ENCODE results near the gene HBB.

HBB gene

DNA sequence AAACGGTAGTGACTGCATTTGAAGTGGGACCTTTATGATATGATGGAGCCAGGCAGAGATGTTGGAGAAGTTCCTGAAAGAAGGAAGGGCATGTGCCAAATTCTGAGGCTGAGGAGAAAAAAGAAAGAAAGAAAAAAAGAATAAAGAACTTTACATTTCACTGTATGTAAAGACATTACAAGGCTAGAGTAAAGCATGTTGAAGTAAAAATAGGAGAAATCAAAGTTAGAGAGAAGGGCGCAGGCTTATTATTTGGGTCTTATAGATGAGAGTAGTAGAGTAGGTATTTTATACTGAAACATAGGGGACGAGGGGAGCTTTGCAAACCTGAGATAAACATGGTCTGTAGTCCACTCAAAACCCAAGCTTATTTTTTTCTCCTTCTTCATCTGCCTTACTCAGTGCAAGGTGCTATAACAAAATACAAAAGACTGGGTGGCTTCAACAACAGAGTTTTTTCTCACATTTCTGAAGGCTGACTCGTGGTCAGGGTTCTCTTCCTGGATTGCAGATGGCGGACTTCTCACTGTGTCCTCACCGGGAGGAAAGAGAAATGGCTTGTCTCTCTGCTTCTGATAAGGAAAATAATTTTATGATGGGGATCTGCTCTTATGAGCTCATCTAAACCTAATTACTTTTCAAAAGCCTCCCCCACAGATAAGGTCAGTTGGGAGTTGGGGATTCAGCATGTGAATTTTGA is 20.1 kb upstream of the HBB start:
- DNase-seq: no peak

DNA sequence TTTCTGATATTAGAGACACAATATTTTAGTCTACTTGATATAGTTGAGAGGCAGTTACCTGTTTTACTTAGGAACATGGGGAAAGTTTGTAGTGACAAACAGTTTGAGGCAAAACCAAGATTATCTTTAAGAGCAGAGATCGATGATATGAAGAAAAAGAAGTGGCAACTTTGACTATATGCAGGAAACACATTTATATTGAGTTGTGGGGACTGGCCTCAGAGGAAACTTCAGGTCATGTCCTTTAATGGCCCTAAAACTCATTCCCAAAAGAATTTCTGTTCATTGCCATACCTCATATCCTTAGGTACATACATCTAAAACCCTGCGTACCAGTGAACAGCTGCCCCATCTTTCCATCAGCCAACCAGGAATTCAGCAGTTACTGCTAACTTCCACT is 18.3 kb upstream of the HBB start:
- DNase-seq: no peak

DNA sequence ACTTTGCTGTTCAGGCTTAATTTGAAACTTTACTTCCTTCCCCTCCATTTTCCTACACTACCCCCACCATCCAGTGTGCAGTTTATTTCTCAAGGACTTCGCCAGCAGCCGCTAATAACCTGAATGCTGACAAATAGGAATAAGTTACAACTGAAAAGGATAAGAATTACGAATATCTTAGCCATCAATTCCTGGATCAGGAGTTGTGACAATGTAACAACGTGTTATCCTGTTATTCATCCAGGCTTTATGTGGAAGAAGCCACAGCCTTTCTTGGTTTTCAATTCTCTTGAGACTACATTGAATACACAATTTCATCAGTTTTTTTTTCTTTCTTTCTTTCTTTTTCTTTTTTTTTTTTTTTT is 16.9 kb upstream of the HBB start:
- DNase-seq: no peak

DNA sequence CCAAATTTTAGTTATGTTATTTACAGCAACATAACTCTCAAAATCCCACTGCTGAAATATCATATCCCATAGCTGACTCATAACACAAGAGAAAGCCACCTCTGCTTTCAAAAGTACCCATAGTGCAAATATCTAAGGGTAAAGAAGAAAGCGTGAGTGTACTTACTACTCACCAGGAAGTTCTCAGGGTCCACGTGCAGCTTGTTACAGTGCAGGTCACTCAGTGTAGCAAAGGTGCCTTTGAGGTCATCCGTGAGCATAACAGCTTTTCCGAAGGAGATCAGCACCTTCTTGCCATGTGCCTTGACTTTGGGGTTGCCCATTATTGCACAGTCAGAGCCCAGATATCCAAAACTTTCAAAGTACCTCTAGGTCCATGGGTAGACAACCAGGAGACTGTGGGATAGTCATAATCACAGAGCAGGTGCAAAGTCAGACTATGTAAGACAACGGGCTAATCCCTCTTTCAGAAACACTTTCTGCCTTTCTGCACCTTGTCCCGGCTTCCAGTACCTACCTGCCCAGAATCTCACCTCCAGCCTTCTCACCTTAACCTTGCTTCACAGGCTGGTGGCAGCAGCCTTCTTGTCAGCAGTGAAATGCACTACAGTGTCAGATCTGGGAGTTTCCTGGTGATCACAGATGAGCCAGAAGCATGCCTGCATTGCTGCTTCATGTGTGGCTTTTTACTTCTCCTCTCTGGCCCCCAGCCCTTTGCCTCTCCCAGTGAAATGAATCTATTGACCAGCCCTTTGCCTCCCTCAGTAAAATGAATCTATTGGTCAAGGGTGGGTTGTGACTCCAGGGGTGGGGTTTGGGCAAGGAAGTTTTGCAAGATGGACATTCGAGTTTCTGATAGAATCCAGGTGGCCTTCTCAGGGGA is 16.3 kb upstream of the HBB start:
- DNase-seq: no peak

DNA sequence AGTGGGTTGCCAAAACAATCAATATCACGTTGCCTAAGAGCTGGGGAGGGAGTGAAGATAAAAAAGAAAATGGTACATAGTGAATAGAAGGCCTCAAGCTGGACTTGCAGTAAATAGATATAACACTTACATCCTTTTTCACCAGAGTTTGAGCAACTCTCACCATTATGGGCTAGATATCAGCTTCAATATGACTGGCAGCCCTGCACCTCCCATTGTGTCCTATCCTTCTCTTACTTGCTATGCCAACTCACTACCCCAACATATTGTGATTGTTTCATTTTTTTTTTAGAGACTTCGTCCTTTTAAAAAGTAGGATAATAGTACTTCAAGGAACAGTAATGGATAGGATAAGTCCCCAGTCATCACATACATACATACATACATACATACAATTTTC is 15.3 kb upstream of the HBB start:
- DNase-seq: no peak

DNA sequence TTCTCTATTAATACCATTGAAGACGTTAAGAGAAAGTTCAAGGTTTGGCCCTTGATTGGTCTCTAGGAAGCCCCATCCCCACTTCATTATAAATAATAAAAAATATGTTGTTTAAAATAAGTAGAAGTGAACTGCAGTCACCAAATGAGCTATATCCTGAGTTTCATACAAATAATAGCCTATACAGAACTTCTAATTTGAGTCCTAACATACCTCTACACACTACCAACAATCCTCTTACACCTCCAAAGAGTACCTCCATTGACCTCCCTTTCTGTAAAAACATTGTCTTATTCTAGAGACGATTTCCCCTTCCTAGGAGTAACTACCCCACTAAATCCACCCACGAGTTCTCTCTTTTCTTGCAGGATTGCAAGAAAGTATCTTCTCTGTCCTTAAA is 14.6 kb upstream of the HBB start:
- no peak for DNase-seq

DNA sequence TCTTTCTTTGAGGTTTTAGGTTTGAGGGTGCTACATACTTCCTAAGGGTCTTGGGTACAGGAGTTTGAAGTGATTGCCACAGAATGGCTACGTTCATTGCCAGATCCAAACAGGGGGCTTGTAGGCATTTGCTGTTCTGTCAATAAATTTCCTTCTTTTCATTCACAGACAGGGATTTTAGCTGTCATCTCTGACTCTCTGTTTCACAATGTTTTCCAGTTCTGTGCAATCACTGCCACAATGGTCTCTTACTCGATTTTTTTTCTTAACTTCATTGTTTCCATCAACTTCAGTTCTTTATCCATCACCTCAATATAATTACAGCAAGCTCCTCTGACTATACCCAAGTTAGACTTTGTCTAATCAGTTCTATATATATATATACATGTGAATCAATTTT is 13.6 kb upstream of the HBB start:
- no peak for DNase-seq

DNA sequence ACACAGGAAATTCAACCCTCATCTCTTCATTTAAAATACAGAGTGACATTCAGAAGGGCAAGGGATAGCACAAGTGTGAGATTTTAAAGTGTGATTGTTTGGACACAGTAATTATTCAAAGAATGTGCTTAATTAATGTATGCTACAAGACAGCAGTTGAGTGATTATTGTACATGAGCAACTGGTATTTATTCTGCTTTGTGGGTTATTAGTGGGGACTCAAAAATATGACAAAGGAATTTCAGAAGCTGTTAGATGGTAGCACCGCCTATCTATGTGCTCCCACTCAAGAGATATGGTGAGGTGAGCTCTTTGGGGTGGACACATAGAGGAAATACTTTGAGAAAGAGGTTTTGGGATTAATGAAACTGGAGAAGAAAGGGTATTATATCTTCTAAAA is 13.2 kb upstream of the HBB start:
- no peak for DNase-seq

DNA sequence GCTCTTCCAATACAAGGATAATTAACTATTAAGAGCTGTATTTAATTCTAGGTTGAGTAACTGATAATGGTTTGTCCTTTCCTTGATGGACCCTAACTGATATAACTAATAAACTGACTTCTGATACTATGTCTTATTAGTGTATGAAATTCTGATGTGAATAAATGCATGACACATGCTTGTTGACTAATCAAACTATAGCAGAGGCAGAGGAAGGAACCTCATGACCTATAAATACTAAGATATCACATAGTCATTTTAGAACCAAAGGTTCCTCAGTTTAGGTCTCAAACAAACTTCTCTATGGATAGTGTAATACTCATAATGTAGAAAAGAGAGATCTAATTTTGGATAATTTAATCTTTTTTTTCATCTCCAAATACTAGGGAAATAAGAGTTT is 12.2 kb upstream of the HBB start:
- no peak for DNase-seq

DNA sequence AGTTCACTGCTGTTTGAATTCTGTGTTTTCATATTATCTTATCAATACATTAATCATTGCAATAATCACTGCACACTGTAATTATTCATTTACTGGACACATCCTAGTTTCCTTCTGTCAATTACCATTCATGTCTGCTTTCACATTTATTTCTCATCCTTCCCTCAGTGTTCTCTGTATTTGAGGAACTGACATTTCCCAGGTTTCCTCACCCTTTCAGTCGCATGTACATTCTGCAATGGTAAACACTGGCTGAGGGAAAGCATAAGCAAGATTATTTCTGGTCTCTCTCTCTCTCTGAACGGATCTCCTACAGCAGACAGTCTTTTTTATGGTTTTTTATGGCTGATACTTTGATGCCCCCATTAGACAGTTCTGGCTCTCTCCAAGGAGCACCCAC is 11.6 kb upstream of the HBB start:
- no peak for DNase-seq

DNA sequence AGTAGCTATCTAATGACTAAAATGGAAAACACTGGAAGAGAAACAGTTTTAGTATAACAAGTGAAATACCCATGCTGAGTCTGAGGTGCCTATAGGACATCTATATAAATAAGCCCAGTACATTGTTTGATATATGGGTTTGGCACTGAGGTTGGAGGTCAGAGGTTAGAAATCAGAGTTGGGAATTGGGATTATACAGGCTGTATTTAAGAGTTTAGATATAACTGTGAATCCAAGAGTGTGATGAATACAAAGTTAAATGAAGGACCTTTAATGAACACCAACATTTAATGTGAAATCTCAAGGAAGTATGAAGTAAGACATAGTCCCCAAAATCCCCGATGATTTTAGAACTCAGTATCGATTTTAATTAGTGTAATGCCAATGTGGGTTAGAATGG is 10.5 kb upstream of the HBB start:
- no peak for DNase-seq

DNA sequence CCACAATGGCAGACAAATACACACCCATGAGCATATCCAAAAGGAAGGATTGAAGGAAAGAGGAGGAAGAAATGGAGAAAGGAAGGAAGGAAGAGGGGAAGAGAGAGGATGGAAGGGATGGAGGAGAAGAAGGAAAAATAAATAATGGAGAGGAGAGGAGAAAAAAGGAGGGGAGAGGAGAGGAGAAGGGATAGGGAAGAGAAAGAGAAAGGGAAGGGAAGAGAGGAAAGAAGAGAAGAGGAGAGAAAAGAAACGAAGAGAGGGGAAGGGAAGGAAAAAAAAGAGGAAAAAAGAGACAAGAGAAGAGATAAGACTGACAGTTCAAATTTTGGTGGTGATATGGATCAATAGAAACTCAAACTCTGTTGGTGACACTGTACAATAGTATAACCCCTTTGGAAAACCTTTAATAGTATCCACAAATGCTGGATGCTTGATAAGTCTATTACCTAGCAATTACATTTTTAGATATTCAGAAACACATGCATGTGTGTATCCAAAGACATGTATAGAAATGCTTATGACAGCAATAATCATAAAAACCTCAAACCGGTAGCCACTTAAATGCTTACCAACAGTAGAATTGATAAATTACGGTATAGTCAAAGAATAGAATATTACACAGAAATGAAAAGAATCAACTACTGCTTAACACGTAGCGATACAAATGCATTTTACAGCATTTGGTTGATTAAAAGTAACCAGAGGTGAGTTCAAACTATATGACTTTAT is 8.7 kb upstream of the HBB start:
- DNase-seq: no peak

DNA sequence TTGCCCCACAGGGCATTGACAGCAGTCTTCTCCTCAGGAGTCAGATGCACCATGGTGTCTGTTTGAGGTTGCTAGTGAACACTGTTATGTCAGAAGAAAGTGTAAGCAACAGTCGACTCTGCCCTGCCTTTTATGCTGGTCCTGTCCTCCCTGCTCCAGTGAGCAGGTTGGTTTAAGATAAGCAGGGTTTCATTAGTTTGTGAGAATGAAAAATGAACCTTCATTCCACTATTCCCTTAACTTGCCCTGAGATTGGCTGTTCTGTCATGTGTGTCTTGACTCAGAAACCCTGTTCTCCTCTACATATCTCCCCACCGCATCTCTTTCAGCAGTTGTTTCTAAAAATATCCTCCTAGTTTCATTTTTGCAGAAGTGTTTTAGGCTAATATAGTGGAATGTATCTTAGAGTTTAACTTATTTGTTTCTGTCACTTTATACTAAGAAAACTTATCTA is 7.5 kb upstream of the HBB start, which contains the start of gene HBD:
Gene HBD, minus strand, starts transcription at position 103 of the 454 bp plus-strand sequence. Its CDS starts 50 bp downstream, at position 53.
- DNase-seq: no peak

DNA sequence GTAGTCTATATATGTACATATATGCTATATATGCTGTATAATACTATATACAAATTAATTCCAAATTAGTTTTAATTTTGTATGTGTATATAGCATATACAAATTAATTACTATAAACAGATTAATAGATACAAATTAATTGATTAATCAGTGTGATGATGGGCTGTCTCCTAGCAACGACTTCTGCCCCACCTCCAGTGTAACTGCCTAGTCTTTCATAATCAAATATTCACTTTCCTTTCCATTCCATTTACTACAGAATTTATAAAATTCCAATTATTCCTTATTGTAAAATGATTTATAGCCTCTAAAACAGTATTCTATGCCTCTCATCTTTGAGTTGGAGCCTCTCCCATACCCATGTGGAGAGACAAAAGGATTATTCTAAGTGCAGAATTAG is 6.4 kb upstream of the HBB start:
- no peak for DNase-seq

DNA sequence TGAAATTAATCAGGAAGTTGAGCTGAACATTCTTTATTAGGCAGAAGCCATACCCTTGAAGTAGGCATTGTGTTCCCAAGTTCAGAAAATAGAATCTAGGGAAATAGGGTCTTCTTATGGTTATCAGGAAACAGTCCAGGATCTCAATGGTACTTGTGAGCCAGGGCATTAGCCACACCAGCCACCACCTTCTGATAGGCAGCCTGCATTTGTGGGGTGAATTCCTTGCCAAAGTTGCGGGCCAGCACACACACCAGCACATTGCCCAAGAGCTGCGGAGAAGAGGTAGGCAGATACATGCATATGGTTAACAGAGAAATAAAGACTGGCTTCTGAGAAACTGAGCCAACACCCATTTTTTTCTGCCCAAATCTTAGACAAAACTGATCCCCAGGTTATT is 6.0 kb upstream of the HBB start:
- no peak for DNase-seq

DNA sequence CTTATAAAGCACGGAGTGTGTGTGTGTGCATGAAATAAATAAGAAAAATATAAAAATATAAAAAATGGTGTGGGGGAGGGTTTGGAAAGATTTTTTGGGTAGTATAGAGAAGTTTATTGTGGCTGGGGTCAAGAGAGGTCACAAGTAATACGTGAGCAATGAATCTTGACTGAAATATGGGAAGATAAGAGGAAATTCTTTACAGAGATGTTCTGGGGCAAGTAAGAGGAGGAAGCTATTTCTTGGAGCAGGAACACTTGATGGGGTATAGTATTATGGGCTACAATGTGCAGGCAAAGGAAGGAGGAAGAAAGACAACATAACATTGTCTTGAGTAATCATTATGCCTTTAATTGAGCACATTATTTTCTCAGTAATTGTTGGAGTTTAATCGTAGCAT is 5.3 kb upstream of the HBB start:
- no peak for DNase-seq

DNA sequence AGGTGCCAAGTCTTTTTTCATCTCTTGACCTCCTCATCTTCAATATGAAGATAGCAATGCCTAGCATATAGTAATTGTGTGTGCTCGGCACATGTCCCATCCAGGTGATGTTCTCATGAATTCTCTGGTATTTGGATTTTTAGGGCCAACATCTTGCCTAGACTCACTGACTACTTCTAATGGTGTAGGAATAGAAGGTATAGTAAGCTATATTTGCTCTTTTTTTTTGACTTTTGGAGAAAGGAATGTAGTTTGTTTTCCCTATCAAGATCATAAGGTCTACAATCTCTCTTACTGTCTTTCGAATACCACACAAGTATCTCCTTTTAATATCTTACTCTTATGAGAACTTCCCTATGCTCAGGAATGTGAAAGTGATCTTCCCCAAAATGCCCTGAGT is 4.2 kb upstream of the HBB start:
- DNase-seq: no peak

DNA sequence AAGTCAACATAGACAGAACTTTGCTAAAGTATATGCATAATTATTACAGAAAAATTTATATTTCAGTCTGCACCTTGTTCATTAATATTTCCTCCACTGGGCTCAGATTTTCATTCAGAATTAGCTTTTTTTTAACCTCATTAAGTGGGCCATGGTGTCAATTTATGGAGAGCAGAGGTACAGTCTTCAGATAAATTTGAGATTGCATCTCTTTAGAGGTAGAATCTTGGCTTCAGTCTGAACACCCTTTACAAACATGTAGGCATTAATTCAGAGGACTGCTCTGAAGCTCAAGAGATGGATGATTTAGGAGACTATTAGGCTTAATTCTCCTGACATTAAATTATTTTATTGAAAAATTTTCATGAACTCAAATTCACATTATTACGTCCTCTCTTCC is 3.4 kb upstream of the HBB start:
- no peak for DNase-seq

DNA sequence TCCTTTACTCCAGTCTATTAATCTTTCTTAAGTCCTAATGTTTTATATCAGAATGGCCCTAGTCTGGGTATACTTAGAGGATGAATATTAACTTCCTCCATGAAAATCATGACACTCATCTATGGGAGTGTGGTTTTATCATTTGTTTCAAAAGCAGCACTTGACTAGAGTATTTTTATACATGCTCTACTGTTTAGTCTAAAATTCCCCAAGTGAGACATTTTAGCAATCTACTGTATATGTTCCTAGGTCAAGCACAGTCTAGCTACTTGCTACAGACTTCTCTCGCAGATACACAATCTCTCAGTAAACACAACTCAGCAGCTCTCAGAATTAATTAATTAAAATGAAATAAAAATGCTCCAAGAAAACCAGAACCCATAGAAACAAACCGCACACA is 2.9 kb upstream of the HBB start:
- DNase-seq: no peak

DNA sequence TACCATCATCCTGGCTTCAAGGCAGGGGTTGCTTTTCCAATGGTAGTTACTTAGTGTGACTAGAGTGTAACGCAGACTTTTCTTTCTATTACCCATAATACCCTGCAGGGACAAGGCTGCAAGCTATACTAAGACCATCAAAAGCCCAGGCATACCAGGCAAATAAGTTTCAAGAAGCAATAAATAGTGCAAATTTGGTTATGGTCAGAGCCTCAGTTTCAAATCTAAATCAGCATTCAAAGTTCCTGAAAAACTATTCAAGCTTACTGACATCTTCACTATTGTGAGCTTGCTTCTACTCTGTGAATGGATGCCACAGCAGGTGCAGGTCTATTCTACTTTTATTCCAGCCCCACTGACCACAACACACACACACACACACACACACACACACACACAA is 2.5 kb upstream of the HBB start:
- no peak for DNase-seq

DNA sequence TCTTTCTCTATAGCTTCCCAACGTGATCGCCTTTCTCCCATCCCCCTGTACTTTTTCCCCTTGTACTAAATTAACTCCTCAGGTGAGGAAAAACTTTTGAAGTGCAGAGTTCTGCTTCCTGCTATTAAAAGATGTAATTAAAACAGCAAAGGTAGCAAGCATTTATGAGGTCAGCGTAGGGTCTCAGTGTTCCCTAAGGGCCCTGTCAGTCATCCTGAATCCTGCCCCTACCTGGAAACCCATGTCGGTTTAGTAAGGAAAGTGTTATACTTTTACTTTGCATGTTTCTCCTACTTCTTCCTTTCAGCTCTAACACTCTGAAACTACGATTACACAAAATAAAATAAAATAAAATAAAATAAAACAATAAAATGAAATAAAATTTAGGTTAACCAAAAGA is 1.3 kb upstream of the HBB start:
- no peak for DNase-seq

DNA sequence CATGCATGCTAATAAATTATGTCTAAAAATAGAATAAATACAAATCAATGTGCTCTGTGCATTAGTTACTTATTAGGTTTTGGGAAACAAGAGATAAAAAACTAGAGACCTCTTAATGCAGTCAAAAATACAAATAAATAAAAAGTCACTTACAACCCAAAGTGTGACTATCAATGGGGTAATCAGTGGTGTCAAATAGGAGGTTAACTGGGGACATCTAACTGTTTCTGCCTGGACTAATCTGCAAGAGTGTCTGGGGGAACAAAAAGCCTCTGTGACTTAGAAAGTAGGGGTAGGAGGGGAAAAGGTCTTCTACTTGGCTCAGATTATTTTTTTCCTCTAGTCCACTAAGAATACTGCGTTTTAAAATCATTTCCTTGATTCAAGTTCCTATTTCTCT is 810 bp upstream of the HBB start:
- no peak for DNase-seq

DNA sequence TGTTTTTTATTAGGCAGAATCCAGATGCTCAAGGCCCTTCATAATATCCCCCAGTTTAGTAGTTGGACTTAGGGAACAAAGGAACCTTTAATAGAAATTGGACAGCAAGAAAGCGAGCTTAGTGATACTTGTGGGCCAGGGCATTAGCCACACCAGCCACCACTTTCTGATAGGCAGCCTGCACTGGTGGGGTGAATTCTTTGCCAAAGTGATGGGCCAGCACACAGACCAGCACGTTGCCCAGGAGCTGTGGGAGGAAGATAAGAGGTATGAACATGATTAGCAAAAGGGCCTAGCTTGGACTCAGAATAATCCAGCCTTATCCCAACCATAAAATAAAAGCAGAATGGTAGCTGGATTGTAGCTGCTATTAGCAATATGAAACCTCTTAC is 1.4 kb downstream of the HBB start:
- no peak for DNase-seq

All from NCI-H1694 treated with DMSO at 0.1 percent for 48 hours (cell line).